Hematopoietic multipotent progenitor cell treated with erythropoietin and hydrocortisone succinate and interleukin-3 and kit ligand, for 6 days (in vitro differentiated cells): ENCODE measurements around the gene RASA1.
A peak's percentile ranks its signal among the peaks of the same experiment; 100 is the strongest.

ENCODE experiments used
- DNase-seq: peaks from one replicate; pipeline ENCODE4 v3.0.0-alpha.2; 2015

Gene RASA1

DNA sequence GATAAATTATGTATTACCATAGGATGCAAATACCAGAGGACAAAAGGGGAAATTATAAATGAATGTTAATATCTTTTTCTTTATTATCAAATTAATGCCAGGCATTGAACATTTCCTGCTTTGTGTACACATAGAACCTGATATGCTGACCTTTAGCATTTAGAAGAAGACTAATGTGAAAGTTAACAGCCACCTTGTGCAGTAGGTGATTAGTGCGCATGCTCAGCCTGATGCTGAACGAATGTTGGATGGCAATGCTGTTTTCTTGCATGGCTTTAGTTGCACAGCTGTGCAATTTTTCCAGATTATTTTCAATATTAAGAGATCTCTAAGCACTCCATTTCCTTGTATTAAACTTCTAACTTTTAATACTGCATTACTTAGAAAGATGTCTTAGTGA lies 99.6 kb downstream of the RASA1 start:
- no peak for DNase-seq

DNA sequence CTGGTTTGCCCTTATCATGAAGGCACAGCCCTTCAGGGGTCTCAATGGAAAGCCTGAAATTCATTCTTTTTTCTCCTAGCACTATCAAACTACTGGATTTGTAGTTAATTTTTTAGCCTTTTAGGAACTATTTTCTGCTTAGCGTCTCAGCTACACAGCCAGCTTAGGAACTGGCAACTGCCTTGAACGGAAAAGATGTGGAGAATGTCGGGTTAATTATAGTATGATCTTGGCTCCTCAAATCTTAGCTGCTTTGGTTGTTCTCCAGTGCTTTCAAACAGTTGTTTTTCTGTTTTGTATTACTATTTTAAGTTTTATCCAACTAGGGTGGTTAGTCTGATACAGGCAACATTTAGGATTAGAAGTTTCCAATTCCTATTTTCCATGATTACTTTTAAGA lies 100.9 kb downstream of the RASA1 start:
- no peak for DNase-seq

DNA sequence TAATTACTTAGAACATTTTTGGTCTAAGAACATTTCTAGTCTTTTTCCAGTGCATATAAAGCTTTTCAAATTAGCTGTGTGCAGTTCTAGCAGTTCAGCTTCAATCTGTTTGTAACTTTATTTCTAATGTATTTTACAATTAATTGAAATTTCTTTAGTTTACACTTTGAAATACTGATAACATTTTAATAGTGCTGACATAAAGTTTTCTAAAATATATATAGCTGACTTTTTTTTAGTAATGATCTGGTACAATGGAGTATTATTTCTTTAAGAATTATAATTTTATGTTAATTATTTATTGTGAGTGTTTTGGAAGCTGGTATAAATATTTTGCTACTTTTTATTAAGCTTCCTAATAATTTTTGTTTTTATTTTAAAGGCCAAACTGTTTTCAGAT lies 101.7 kb downstream of the RASA1 start:
- no peak for DNase-seq

DNA sequence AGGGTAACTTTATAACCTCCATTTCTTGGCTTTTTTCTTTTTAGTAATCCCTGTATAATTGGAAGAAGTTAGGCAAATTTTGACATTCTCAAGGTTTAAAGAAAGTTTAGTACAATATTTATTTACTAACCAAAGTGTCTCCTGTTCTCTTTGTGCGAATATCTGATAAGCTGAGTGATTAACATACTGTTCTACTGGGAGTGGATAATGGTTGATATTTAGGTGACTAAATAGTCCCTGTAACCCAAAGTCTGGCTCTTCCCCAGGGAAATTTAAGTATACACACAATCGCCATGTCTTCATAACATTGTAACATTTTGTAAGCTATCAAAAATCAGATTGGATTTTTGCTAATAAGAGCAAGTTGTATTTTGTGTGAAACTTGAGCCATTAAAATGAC lies 105.0 kb downstream of the RASA1 start:
- DNase-seq, result no peak

DNA sequence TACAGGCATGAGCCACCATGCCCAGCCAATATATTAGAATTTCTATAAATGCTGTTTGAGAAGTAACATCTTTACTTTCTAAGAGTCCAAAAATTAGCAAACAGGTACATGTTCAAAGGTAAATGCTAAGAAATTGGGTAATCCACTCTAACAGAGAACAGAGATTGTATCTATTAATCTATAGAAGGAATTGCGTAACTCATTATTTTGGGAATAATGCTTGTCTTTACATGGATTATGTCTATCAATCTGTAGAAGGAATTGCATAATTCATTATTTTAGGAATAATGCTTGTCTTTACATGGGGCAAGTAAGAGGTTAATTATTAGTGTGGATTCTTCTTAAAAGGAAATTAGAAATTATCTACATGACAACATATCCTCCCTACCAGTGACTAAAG lies 114.5 kb downstream of the RASA1 start:
- no peak for DNase-seq

DNA sequence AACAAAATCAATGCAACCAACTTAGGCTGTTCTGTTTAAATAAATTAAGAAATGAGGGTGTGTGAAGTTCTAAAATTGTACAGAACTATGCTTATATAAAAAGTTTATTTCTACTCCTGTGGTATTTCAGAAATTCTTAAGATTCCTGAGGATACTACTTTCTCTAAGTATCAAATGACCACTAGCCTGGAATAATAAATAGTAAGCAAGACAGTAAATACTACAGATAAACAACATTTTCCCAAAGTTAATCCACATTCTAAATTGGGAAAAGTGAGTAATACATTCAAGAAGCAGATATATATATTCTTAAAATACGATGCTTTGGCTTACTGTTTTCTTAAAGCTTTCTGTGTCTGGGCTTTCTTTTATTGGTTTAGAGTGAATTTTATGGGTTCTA lies 115.5 kb downstream of the RASA1 start:
- no peak for DNase-seq

DNA sequence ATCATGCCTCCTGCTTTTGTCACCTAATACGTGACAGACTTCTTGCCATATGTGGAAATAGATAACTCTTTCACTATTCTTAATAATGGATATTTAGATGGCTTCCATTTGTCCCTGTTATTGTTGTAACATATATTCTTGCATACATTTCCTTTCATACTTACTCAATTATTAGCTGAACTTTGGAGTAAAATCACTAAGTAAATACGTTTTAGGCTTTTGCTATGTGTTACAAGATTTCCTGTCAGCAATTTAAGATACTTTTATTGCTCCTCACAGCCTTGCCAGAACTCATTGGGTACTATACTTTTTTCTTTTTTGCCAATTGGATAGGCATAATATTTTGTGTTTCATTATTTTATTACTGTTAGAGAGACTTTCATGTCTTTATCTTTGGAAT lies 118.1 kb downstream of the RASA1 start:
- no peak for DNase-seq

DNA sequence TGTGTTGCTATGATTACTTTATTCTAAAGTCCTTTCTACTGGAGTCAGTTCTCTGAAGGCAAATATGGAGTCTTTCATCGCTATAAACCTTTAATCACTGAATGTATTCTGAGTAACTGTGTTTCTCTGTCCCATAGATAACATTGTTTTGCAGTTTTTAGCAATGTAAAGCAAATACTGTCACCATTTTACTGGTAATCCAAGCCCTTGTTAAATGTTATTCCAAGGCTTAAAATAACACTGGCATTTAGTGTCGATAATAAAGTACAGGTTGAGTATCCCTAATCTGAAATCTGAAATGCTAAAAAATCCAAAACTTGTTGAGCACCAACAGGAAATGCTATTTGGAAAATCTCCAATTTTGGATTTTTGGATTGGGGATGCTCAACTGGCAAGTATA lies 120.4 kb downstream of the RASA1 start:
- no peak for DNase-seq

DNA sequence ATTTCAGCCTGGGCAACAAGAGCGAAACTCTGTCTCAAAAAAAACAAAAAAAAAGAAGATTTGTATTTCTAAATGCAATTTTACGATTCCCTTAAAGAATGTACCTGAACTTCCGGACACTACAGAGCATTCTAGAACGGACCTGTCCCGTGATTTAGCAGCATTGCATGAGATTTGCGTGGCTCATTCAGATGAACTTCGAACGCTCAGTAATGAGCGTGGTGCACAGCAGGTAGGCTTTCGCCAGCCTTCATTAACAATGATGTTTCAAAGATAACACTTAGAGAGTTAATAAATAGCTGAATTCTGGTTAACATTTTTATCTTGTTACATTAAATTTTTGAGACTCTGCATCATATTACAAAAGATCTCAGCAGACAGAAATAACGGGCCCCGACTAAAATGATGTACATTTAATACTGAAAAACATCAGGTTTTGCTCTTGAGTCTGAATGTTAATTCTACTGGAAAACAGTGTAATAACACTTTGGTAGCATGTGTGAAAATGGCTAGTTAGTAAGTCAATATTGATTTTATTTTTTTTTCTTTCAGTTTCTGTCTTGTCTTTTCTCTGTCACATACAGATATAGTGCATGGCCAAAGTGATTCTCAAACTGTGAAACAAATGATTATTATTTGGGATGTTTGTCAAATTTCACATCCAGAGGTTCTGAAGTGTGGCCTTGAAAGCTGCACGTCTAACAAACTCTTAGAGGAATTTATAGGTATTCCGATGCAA lies 121.8 kb downstream of the RASA1 start:
- DNase-seq, result no peak

DNA sequence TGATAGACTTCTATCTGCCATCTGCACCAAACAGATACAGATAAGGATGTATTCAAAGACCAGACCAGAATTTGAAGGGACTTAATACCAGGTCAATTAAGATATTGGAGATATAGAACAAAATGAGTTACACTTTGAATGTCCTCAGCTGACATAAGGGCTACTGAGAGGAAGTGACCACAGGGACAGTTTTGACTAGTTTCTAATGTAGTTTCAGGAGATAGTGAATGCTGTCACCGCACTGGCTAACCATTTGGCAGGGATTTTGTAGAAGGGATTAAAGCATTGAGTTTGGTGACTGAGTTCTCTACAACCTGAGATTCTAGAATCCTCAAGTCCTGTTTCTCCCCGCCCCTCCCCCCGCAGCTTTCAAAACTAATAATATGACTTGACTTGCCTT lies 122.4 kb downstream of the RASA1 start:
- DNase-seq, result no peak

DNA sequence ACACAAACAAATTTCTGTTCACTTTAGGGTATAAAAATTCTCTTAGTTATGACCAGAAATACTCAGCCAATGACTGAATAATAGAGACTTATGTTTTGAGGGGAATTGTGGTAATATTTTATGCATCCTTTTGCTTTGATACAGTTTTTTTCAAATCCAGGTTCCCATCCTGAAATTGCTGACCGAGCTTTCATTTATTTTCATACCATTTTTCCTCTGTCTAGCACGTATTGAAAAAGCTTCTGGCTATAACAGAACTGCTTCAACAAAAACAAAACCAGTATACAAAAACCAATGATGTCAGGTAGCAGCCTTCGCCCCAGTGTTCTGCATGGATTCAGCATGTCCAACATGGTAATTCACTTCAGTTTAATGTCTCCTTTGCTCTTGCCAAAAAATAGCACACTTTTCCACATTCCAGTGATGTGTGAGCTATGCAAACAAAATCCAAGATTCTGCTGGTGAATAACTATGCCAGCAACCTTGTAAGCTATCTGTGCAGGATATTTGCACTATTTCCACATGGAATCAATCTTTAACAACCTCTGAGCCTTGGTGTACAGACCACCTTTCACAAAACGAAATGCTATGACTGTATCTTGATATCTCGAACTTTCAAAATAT lies 123.0 kb downstream of the RASA1 start:
- DNase-seq, result no peak

DNA sequence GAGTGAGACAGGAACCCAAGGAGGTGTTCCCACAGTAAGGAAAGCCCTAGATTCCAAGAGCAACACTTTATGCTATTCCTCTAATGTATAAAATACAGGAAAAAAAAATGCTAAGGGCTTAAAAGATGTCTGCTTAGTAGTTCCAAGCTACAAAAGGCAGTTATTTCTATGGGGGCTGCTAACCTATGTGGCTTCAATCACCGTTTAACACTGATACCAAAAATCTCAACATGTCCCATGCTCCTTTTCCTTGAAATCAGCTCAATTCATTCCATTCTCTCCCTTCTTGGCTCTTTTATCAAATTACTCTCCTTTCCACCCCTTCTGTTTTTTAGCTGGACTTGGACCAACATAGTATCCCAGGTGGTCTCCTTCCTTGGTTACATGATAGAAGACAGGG lies 124.5 kb downstream of the RASA1 start:
- DNase-seq, result no peak

DNA sequence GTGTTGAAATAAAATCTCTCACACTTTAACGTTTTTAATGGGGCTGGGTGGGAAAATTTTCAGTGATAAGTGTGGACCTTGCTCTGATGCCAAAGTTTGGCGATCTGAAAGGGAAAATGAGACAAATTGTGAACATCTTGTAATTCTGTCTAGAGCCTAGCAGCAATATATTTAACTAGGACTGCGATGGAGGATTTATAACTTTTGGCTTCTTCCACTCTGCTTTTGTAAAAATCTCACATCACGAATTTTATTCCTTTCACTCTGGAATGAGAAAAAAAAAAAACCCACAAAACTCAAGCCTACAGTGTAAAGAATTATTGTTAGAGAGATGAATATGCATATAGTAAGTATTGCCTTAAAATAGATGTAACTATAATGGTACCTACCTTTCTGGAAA lies 125.1 kb downstream of the RASA1 start:
- no peak for DNase-seq

DNA sequence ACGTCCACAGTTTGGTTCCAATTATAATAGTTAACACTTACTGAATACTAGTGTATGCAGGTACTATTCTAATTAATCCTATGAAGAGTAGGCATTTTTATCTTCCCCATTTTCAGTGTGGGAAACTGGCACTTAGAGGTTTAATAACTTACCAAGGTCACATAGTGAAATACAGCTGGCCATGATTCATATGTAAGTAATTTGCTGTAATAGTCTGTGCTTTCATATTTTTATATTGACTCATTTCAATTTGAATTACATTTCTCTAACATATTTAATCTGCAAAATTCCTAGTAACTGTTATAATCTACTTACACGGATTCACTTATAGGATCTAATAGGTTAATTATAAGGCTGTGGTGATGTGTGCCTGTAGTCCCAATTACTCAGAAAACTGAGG lies 125.6 kb downstream of the RASA1 start:
- DNase-seq, result no peak

DNA sequence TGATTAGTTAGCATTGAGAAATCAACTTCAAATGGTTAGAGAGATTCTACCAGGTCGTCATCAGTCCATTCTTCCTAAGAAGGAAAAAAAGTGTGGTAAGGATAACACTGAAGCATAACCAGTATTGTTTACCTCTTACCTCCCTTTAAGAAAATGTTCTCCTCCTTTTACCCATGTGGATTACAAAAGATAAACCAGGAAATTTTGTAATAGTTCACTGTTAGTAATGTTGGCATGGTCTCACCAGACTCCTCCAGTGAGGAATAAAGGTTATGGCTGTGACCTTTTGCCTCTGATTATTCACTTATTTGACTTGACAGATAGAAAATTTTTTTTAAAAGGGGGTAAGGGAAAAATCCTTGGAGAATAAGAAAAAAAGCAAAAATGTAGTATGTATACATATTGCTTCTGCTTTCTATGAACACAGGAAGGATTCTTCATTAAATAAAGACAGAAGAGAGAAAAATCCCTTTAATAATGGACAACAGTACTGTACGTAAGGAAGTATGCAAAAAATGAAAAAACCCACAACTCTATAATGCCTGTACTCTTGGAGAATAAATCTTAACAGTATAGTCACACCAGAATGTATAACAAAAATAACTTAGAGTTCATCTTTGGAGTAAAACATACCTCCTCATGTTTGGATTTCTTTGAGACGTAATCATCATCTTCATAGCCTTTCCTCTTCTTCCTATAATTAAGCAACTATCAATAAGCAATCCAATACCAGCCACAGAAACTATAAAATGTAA lies 126.9 kb downstream of the RASA1 start:
- no peak for DNase-seq

DNA sequence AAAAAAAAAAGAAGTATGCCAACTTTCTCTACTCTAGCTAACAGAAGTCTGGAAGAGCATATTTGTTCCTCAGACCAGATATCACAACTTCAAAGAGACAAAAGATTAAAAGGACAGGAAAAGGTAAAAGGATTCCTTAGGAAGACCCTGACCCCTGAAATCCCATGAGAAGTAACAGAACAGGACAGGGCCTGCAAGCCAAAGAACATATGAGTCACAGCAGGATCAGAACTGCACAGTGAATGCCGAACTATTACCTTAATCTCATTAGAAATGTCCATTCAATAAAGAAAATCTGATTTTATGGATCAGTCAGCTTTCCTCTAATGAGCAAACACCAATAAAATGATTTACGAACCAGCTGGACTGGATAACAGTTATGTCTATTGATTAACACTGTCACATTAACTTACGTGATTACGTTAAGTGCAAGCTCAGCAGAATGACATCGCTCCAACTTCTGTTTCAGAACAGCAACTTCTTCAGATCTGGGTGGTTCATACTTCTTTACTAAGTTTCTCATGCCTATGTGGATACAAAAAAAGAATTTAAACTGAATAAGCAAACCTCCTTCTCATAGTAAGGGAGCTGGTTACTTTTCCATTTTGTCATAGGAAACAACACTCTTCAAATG lies 131.4 kb downstream of the RASA1 start:
- no peak for DNase-seq

DNA sequence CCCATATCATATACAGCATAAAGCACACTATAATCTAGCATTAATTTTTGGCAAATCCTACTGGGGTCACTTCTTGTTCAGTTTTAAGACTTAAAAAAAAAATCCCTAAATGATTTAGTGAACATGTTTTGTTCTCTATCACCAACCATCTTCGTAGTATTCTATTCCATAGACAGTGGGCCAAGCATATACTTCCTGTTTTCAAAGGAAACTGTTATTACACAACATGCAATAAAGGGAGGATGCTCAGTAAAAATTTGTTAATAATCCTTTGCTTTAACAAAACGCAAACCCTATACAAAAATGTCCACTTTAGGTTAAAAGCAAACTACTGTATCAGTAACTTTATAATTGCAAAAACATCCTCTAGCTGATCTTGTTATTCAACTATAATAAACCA lies 132.0 kb downstream of the RASA1 start:
- DNase-seq, result peak; percentile 45

DNA sequence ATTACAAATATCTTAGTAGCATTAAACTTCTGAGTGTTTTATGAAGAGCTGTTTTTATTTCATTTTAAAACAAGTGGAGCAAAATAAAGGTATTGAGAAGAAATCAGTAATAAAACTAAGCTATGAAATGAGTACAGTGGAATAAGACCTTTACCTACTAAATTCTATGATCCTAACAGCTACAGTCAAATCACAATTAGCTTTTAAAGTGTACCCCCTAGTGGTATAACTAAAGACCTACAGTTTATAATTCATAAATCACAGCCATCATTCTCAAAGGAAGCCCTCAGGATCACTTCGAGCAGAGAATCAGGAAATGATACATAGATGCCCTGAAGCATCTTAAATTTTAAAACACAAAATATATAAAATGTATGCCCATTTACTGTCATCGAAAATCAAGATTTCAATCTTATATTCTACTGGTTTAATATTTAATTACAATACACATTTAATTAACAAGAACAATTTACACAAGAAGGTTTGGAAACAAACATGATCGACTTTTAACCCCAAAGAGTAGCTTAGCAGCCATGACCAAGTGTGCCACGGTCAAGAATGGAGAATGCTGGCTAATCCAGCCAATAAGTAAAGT lies 132.7 kb downstream of the RASA1 start:
- DNase-seq, result peak; percentile 78

DNA sequence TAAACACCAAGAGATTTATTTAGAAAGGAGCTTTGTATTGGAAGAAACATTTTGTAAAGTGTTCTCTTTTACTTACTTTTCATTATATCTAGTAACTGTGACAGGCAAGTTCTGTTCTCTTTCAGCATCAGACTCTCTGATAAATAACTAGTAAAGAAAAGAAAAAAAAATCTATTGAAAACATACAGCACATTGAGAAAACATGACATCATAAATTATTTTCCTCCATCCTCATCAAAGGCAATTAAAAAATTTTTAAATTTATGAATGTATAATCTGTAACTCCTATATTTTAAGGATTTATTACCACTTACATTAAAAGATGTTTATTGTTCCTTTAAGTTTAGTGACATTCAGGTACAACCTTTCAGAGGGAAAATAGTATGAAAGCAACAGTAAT lies 133.9 kb downstream of the RASA1 start:
- DNase-seq, result no peak

DNA sequence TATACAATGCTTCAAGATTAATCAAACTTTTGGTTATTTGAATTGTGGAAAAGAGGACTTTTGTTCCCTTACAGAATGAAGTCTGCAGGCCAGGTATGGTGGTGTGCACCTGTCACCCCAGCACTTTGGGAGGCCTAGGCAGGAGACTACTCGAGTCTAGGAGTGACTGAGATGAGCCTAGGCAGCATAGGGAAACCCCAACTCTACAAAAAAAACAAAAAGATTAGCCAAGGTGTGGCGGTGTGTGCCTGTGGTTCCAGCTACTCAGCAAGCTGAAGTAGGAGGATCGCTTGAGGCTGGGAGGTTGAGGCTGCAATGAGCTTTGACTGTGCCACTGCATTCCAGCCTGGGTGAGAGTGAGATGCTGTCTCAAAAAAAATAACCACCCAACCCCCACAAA lies 135.7 kb downstream of the RASA1 start:
- no peak for DNase-seq

DNA sequence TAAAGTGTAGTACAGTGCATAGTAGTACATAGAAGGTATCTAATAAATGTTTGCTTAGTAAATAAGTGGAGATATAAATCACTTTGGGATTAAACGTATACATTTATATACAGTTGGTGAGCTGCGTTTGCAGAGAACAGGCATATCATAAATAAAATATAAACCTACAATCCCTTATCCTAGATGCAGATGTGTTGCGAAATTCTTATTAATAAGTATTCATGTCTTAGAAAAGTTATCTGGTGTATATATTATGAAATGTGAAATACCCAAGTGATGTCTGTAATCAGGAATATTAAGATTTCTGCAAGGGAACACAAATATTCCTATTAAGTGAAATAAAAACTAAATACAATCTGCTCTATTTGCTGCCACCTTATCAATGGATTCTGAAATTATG lies 136.2 kb downstream of the RASA1 start:
- DNase-seq, result no peak

DNA sequence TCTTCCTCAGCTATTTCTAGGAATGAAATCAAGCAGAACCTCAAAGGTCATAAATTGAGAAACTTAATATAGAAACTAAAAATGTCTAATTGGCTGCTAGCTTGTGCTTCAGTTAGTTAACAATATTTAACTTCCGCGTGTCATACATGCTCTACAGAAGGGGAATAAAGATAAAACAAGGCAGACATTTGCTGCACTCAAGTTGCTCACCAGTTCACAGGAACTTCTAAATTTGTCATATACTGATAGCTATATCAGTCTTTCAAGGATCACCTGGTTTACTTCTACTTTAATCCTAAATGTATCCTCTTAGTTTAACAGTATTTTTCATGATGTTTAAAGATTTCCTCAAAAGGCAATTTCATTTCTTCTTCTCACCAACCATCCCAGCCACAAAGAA lies 136.7 kb downstream of the RASA1 start:
- peak; percentile 34 for DNase-seq

DNA sequence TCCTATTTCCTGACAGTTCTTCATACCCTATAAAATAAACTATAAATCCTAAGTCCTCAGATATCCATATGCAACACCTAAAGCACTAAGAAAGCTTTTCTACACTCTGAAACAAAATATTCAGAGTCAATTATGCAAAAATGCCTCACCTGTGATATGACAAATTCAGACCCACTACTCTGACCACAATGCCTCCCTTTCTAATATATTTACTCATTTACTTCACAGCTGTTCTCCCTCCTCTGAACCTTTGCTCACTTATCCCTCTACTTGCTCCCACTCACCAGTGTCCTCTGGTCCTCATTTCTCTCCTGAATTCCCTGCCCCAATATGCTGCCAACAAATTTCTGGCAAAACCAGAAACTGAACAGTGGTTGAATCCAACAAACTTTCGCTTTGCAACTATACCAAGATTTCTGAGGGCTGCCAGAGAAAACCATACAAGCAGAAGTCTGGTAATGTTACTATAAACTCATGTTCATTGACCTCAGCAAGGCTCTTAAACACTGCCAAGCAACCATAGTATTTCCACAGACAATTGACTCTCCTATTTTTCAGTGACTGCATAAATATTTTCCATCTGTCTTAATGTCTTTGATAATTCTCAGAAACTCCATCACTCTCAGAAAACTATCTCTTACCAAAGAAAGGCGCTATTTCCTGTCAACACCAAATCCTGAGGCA lies 137.9 kb downstream of the RASA1 start:
- DNase-seq, result no peak
